B cell (primary cell): ENCODE results near the gene B4GALT5.

Experiments used
- EZH2 ChIP-seq: IDR thresholded peaks from 2 replicates; pipeline ENCODE4 v1.6.1; 2012; ENCODE audit warnings: borderline replicate concordance, low read depth, mild to moderate bottlenecking, moderate library complexity, low read length; ENCODE audit not compliant: insufficient read depth, poor library complexity, severe bottlenecking
- TF ChIP-seq, protein P1 (sequence below): fragments of 200-600 bp; IDR thresholded peaks from one replicate; pipeline ENCODE4 v1.8.0; 2022; ENCODE audit warnings: antibody characterized with exemption, mild to moderate bottlenecking

GRCh38 chr20:49616154-49617007 lies 97.3 kb downstream of the B4GALT5 start:
- TF ChIP-seq, protein P1, sequence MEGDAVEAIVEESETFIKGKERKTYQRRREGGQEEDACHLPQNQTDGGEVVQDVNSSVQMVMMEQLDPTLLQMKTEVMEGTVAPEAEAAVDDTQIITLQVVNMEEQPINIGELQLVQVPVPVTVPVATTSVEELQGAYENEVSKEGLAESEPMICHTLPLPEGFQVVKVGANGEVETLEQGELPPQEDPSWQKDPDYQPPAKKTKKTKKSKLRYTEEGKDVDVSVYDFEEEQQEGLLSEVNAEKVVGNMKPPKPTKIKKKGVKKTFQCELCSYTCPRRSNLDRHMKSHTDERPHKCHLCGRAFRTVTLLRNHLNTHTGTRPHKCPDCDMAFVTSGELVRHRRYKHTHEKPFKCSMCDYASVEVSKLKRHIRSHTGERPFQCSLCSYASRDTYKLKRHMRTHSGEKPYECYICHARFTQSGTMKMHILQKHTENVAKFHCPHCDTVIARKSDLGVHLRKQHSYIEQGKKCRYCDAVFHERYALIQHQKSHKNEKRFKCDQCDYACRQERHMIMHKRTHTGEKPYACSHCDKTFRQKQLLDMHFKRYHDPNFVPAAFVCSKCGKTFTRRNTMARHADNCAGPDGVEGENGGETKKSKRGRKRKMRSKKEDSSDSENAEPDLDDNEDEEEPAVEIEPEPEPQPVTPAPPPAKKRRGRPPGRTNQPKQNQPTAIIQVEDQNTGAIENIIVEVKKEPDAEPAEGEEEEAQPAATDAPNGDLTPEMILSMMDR, result no peak
- TF ChIP-seq EZH2, result no peak
